NCI-H2081 (cell line): ENCODE results near the gene ENOX1.
"Not testable (repeated sequence)": the region's sequence is repeated elsewhere in the genome, so short reads cannot be mapped to it uniquely, and the experiment has no call there.

ENCODE experiments used
- DNase-seq, 2 experiments: peaks; one replicate each; lab custom pipeline; 2025; lab: John Stamatoyannopoulos, UW

Gene ENOX1

GRCh38 chr13:43786766-43787517 is at the start of gene ENOX1:
TSS of gene ENOX1 (minus strand) at chr13:43786972.
- DNase-seq = peak; percentile 78 to 86

DNA sequence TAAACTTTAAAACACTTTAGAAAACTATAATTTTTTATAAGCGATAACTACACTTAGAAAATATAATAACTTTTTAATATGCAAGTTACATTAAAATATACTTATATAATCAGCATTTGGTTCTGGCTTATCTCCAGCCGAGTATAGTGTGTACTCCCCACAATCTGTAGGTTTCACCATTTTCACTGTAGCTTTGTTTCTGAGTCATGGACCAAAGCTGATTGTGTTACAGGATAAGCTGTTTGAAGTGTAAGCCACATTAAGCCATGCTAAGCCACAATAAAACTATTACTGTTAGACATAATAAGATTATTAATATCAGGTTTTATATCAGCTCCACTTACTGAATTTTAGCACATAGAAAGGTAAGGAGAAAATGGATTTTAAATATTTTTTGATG is 48.9 kb upstream of the ENOX1 start:
- no peak for DNase-seq

GRCh38 chr13:43831088-43831487 is 44.3 kb upstream of the ENOX1 start:
- no peak for DNase-seq

GRCh38 chr13:43830497-43830881 is 43.7 kb upstream of the ENOX1 start:
- no peak for DNase-seq

- not testable (repeated sequence) for DNase-seq
Measured at GRCh38 chr13:43824656-43825055, 37.9 kb upstream of the ENOX1 start.

GRCh38 chr13:43822969-43823368 is 36.2 kb upstream of the ENOX1 start:
- no peak for DNase-seq

DNA sequence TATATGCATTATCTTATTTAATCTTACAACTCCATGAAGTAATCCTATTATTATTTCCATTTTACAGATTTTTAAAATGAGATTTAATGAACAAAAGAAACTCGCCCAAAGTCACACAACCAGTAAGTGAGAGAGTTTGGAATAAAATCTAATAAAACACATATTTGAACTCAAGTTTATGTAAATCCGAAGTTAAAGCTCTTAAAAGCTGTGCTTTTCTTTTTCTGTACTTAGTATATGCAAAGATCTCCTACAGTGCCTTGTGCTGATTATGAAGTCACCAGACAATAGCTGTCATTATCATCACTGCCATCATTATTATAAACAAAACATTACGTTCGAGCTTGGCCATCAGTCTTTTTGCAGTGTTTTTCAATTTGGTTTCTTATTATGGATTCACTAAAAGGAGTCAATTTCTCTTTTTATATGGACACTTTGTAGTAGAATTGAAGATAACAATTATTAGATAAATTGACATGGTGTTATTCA is 29.7 kb upstream of the ENOX1 start:
- DNase-seq = peak in 1 of 2 experiments; percentile 3

DNA sequence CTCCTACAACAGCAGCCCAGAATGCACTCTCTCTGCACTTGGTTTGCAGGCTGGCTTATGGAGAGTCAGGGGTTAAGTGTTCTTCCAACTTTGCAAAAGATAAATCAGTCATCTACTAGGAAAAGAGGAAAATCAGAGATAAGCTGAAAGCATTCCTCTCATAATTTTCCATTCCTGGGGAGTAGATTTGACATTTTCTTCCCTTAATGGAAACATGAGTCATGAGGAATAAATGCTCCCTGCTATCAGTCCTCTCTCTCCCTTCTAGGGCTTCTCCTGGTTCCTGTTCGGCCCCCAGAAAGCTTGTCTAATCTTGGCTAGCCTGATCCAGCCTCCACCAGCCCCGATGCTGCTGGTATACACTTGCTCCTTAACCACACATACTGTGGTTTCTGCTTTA is 28.4 kb upstream of the ENOX1 start:
- no peak for DNase-seq

DNA sequence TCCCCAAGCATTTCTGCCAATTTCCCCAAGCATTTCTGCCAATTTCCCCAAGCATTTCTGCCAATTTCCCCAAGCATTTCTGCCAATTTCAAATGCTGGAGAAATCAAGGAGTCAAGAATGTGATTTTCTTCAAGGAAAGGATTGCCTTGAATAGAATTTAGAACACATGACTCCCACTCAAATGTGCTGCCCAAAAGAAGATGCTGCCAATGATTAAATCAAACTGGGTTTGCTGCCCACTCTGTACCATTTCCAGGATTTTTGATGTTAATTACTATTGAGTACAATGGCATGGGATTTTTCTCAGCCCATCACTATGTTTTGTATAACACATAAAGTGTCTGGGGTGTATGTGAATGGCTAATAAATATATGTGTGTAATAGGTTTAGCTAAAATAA is 21.9 kb upstream of the ENOX1 start:
- no peak for DNase-seq

DNA sequence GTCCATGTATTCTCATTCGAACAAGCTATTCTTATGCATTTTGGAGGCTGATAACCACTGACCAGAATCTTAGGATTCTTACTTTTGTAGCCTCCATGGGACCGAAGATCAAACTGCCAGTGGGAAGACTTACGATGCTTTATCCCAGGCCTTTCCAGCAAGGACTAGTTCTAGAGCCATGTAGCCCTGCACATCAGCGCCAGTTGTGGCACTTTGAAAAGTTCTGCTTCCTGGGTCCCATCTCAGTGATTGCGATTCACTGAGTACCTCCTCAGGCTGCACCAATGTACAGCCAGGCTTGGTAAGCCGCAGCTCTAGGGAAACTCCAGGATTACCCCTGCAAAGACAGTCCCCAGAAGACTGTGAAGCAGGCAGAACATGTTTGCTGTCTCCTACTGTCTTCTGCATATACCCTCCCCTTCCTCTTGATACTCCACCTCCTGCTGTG is 18.9 kb upstream of the ENOX1 start:
- no peak for DNase-seq

DNA sequence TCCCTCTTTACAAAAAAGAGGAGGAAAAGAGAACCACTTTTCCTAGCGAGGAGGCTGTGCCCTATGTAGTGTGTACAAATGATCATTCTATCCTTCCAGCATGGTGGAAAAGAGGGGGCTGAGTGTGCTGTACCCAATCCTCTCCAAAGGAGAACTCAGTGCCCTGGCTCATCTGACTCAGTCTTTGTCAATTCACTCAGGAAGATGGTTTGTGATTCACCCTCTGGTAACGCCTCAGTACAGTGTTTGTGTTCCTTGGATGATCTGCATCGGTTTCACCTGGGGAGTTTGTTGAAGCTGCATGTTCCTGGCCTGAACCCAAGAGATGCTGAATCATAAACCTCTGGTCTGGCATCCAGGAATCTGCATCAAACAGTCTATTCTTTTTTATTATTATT is 18.3 kb upstream of the ENOX1 start:
- DNase-seq = peak in 1 of 2 experiments; percentile 53

DNA sequence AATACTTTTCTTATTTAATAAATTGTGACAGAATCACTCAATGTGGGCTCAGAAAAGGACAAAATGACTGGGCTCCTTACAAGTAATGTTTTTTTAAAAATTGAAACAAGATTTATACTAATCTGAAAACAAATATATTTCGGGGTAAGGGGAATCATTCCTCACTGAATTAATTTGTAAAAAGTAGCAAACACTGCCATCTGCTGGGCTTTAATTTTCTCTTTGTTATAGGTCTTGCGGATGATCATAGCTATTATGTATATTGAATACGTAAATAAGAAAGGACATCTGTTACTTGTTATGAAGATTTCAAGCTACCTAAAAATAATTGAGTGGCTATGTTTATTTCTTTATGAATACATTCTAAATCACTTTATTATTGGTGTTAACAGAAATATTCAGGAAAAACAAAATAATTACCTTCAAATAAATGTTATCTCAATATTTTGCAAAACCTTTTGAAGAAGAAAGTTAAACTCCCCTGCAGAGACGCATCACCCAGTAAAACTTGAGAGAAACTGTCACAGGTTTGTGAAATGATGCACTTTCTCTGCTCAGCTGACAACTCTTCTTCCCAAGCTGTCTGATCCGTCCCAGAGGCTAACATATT is 17.8 kb upstream of the ENOX1 start:
- DNase-seq = peak; percentile 74 to 79

GRCh38 chr13:43802511-43802910 is 15.7 kb upstream of the ENOX1 start:
- peak in 1 of 2 experiments; percentile 59 for DNase-seq

- no peak for DNase-seq
Measured at GRCh38 chr13:43800828-43801227, 14.1 kb upstream of the ENOX1 start.

- no peak for DNase-seq
Measured at GRCh38 chr13:43799191-43799590, 12.4 kb upstream of the ENOX1 start.

DNA sequence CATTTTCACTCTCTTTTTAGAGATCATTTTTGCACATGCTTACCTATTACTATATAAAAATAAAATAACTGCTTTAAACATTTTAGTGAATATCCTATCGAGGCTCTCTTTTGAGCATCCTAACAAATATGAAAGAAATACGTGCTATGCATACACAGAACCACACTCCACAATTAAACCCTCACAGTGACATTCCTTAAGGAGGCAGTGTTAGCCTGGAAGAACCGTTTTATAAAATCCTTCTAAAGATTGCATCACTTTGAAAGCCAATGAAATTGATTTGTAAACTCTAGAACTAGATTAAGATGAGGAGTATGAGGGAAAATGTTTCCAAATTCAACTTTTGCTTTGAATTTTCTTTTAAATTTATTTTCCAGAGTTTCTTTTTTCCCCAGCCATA is 11.1 kb upstream of the ENOX1 start:
- no peak for DNase-seq

- DNase-seq = no peak
Measured at GRCh38 chr13:43797159-43797558, 10.4 kb upstream of the ENOX1 start.

DNA sequence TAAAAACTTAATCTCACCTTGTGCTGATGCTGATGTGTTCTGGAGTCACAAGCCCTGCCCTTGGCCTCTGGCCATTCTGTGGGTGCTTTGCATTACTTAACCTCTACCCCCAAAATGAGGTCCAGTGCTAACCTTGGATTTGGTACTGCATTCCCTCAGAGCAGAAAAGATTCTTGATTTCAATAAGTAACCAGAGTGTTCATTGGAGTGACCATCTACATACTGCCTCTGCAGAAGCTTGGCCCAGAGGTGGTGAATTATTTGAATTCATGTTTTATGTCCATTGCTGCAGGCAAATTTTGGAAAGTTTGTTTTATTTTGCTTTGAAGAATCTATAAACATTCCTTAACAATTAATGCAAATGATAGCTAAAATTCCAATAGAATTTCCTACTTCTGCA is 7.6 kb upstream of the ENOX1 start:
- no peak for DNase-seq

DNA sequence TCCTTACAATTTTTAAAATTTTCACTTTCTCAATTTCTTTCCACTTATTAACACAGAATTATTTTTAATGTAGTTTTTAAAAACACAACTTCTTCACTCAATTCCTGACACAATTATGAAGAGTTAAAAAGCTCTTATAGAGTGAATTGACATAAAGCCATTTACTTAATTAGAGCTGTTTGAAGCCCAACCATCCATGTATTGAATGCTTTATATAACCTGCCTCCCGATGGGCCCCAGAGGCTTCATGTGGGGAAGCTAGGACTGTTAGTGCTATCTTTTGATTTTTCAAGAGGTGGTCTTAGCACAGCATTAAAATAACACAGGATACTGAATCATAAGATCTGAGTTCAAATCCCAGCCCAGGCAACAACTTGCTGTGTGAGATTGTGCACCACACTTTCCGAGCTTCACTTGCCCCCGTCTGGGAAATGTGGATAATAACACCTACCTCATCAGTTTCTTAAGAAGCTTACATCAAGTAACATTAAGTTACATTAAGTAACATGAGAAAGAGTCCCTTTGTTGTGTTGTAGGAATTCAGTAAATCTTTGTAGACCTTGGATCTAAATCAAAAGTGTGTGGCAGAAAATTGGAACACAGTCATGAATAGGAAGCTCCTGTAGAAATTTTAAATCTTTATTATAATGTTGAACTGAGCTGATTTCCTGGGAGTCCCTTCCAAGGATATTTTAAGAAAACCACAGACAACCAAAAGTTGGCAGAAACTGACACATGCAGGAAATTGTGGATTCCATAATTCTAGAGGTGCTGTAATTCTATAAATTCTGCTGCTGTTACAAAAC is 5.5 kb upstream of the ENOX1 start:
- peak in 1 of 2 experiments; percentile 13 for DNase-seq

- DNase-seq = peak; percentile 66 to 73
Measured at GRCh38 chr13:43787997-43788396, 1.2 kb upstream of the ENOX1 start.

GRCh38 chr13:43787518-43787891 is 733 bp upstream of the ENOX1 start:
- DNase-seq = peak in 1 of 2 experiments; percentile 26

- no peak for DNase-seq
Measured at GRCh38 chr13:43786472-43786765, 353 bp downstream of the ENOX1 start.
